Measurements from ENCODE around the gene USP44.
A peak's percentile ranks its signal among the peaks of the same experiment; 100 is the strongest.

USP44 gene

DNA sequence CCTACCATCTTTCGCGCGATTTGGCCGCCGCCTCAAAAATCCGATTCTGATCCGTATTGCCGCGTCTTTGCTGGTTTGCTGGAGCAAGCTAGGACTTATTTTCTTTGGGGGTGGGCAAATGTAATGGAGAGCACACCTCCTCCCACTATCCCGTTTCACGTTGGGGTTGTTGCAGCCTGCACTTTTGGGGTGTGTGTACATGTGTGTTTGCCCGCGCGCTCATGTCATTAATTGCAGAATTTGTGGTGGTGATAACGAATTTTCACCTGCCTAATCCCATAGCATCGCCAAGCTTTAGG, 76.7 kb downstream of the USP44 start:
- peak overlapping the region; percentile 95 for H3K4me2 ChIP-seq (ENCODE audit: low read depth, low read length, poor library complexity, severe bottlenecking)
- H3K27me3 ChIP-seq (ENCODE audit: low read length), result no peaks in the 10 kb centered on the region
- H2AFZ ChIP-seq (ENCODE audit: low read depth, low read length, severe bottlenecking), result peak overlapping the region; percentile 93
- no peaks in the 10 kb centered on the region for H3K9me2 ChIP-seq (replicated peaks; ENCODE audit: insufficient read depth, low read length)
- peak overlapping the region; percentile 67 for H3K27ac ChIP-seq (ENCODE audit: low read depth, low read length)
- peaks cover 14% of the 10 kb centered on the region for H3K36me3 ChIP-seq (ENCODE audit: low read length)
- H3K4me3 ChIP-seq (ENCODE audit: insufficient read depth, low read length, poor library complexity, severe bottlenecking), result peak overlapping the region; percentile 76
- peaks cover 4% of the 10 kb centered on the region; the same call in 1 of the 2 replicates for H4K20me1 ChIP-seq (ENCODE audit: low read depth, low read length)
- no peaks in the 10 kb centered on the region for H3K9me3 ChIP-seq (ENCODE audit: insufficient read depth, low read length)
- H3F3A ChIP-seq (ENCODE audit: insufficient read depth), result no peaks in the 10 kb centered on the region
- TF ChIP-seq, protein P1, sequence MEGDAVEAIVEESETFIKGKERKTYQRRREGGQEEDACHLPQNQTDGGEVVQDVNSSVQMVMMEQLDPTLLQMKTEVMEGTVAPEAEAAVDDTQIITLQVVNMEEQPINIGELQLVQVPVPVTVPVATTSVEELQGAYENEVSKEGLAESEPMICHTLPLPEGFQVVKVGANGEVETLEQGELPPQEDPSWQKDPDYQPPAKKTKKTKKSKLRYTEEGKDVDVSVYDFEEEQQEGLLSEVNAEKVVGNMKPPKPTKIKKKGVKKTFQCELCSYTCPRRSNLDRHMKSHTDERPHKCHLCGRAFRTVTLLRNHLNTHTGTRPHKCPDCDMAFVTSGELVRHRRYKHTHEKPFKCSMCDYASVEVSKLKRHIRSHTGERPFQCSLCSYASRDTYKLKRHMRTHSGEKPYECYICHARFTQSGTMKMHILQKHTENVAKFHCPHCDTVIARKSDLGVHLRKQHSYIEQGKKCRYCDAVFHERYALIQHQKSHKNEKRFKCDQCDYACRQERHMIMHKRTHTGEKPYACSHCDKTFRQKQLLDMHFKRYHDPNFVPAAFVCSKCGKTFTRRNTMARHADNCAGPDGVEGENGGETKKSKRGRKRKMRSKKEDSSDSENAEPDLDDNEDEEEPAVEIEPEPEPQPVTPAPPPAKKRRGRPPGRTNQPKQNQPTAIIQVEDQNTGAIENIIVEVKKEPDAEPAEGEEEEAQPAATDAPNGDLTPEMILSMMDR (IDR thresholded peaks at IDR 0.05; ENCODE audit: insufficient read depth, low read length, poor library complexity, severe bottlenecking), result no peak
- peaks cover 61% of the 10 kb centered on the region for H3K79me2 ChIP-seq (ENCODE audit: insufficient read depth, low read length)
- peak overlapping the region; percentile 99 for H3K9ac ChIP-seq (ENCODE audit: low read length)

DNA sequence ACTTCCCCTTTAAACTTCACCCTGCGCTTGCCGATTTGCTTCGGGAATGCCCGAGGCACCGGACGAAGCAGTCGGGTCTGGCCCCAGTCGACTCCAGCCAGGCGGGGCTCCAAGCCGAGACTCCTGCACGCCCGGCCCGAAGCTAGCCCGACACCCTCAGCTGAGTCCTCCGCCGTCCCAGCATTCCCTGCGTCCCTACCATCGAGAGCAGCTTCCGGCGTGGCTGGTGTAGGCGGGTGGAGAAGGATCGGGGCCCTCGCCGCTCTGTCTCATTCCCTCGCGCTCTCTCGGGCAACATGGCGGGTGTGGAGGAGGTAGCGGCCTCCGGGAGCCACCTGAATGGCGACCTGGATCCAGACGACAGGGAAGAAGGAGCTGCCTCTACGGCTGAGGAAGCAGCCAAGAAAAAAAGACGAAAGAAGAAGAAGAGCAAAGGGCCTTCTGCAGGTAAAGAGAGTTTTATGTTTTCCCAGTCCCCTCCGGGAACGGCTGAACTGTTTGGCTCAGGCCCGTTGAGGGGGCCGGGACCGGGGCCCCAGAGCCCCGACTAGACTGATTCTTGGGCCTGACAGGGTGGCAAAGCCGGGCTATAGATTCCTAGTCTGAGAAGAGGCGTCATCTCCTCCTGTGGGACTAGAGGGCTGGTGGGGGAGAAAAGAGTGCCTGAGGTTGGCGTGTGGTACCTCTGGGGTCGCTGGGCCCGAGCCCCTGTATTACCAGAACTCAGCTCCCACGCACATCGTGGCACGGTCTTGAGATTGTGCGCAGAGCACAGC, 77.2 kb downstream of the USP44 start, which contains the start of gene METAP2:
METAP2 (plus strand) TSS at position 269 of the 776 bp plus-strand sequence; CDS start at position 297, 28 bp downstream.
- TF ChIP-seq, protein P1 (IDR thresholded peaks at IDR 0.05; ENCODE audit: insufficient read depth, low read length, poor library complexity, severe bottlenecking), result no peak
- no peak for TF ChIP-seq EZH2phosphoT487 (conservative IDR thresholded peaks at IDR 0.05; ENCODE audit: low read length)
- Histone ChIP-seq H3K9me2 (replicated peaks; ENCODE audit: insufficient read depth, low read length) (no peaks in the 10 kb centered on the region), H3K27me3 (ENCODE audit: low read length) (no peaks in the 10 kb centered on the region), H3K36me3 (ENCODE audit: low read length) (peaks cover 14% of the 10 kb centered on the region), H3K9ac (ENCODE audit: low read length) (peak within 1 kb of the TSS; percentile 99), H3K27ac (ENCODE audit: low read depth, low read length) (peak within 1 kb of the TSS; percentile 67), H2AFZ (ENCODE audit: low read depth, low read length, severe bottlenecking) (peak within 1 kb of the TSS; percentile 93), H4K20me1 (ENCODE audit: low read depth, low read length) (peaks cover 4% of the 10 kb centered on the region; the same call in 1 of the 2 replicates), H3F3A (ENCODE audit: insufficient read depth) (no peaks in the 10 kb centered on the region), H3K4me3 (ENCODE audit: insufficient read depth, low read length, poor library complexity, severe bottlenecking) (peak within 1 kb of the TSS; percentile 76), H3K9me3 (ENCODE audit: insufficient read depth, low read length) (no peaks in the 10 kb centered on the region), H3K79me2 (ENCODE audit: insufficient read depth, low read length) (peaks cover 56% of the 10 kb centered on the region), H3K4me2 (ENCODE audit: low read depth, low read length, poor library complexity, severe bottlenecking) (peak within 1 kb of the TSS; percentile 95)

DNA sequence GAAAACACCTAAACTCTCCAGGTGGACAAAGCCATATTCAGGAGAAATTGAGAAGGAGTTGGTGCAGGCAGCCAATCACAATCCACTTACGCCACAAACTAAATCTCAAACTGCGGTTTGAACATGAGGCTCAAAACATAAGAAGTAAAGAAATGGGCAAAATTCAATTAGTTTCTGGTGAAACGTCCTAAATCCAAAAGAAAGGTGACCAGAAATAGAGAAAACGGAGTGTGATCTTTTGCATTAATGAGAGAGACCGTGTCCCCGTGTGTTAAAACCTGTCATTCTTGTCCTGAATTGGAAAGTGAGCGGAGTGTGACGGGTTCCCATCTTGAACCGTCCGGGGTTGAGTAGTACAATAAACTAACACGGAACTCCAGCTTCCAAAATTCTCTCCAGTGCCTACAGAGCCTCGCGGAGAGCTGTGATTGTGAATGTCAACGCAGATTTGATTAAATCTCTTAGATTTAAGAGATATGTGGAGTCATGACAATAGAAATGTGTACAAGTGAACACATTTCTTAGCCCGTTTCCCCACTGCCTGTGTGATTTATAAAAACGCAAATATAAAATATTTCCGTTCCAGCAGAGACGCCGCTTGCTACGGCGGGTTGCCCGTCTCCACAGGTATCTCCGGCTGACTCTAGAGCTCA, 77.9 kb downstream of the USP44 start:
- H3K36me3 ChIP-seq (ENCODE audit: low read length), result peaks cover 14% of the 10 kb centered on the region
- peak overlapping the region; percentile 76 for H3K4me3 ChIP-seq (ENCODE audit: insufficient read depth, low read length, poor library complexity, severe bottlenecking)
- H2AFZ ChIP-seq (ENCODE audit: low read depth, low read length, severe bottlenecking), result peak overlapping the region; percentile 93
- peak overlapping the region; percentile 95 for H3K4me2 ChIP-seq (ENCODE audit: low read depth, low read length, poor library complexity, severe bottlenecking)
- no peaks in the 10 kb centered on the region for H3K9me3 ChIP-seq (ENCODE audit: insufficient read depth, low read length)
- H4K20me1 ChIP-seq (ENCODE audit: low read depth, low read length), result peaks cover 4% of the 10 kb centered on the region; the same call in 1 of the 2 replicates
- no peaks in the 10 kb centered on the region for H3K27me3 ChIP-seq (ENCODE audit: low read length)
- peak overlapping the region; percentile 99 for H3K9ac ChIP-seq (ENCODE audit: low read length)
- H3K9me2 ChIP-seq (replicated peaks; ENCODE audit: insufficient read depth, low read length), result no peaks in the 10 kb centered on the region
- no peaks in the 10 kb centered on the region for H3F3A ChIP-seq (ENCODE audit: insufficient read depth)
- TF ChIP-seq, protein P1 (IDR thresholded peaks at IDR 0.05; ENCODE audit: insufficient read depth, low read length, poor library complexity, severe bottlenecking), result no peak
- peaks cover 49% of the 10 kb centered on the region for H3K79me2 ChIP-seq (ENCODE audit: insufficient read depth, low read length)
- peak overlapping the region; percentile 67 for H3K27ac ChIP-seq (ENCODE audit: low read depth, low read length)

Data from SU-DHL-6 (cell line).